Right lobe of liver (tissue), 4 donors: ENCODE measurements around the gene PXMP4.

Experiments
- CTCF ChIP-seq, 4 donors: fragments of 200-600 bp in 3 of 4; fragments of 450-650 bp in 1 of 4; IDR thresholded peaks; one replicate each; pipeline versions ENCODE4 v1.5.1 to v1.8.0; 2016 to 2022; ENCODE audit warnings: antibody characterized with exemption in 4 of 4, mild to moderate bottlenecking in 2 of 4
- POLR2A ChIP-seq: fragments of 450-650 bp; IDR thresholded peaks from one replicate; pipeline ENCODE4 v1.6.1; 2017; ENCODE audit warnings: antibody characterized with exemption, mild to moderate bottlenecking
- donor health status: DM: no; HTN: no; CAD: no.
- donor health status: DM: no; HTN: no; CAD: no.
- donor health status: DM: no; HTN: yes; CAD: no.

- TF ChIP-seq POLR2A = no peak
- TF ChIP-seq CTCF (IDR thresholded peaks at IDR 0.05) = no peak
Observed at GRCh38 chr20:33673114-33673409, 47.0 kb downstream of the PXMP4 start.
